Measurements from ENCODE around the gene PALB2. TPM values are rescaled to one million over a fixed set of nuclear protein-coding genes. Genes with fewer than 3 reads are reported as not detected.

The PALB2 gene
- total RNA-seq, 1 experiment from 2014 or later = 40.3 TPM

DNA sequence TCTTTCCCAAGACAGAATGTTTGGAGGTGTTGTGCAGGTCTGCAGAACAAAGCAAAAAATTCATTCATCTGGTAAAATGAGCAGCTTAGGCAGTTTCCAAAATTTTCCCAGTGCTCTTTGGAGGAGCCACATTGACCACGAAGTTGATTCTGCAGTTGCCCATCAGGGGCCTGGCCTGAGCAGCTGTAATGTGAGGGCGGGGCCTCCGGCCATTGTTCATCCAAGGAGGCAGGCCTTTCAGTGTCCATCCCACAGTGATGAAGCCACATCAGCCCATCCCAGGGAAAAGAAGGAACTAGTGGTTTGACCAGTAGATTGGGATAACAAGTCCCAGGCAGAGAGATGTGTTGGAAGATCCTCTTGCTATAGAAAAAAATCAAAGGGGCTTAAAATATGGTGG lies 73.5 kb downstream of the PALB2 start:
- Histone ChIP-seq H3K79me1 (ENCODE audit: insufficient read depth, low read depth, low read length, poor library complexity, severe bottlenecking) (no peaks in the 10 kb centered on the region), H3K23ac (ENCODE audit: insufficient read length, low read depth, low read length) (no peak overlapping the region), H3K56ac (ENCODE audit: insufficient read length, low read depth, low read length) (no peak overlapping the region), H4K8ac (replicated peaks; ENCODE audit: insufficient read length, low read depth, low read length) (no peak overlapping the region), H3T11ph (ENCODE audit: low read length) (no peak overlapping the region), H4K20me1 (ENCODE audit: control insufficient read depth, insufficient read depth, insufficient read length) (no peaks in the 10 kb centered on the region), H3K9ac (ENCODE audit: extremely low read depth, insufficient read length, low read length) (no peak overlapping the region), H4K91ac (ENCODE audit: insufficient read length, low read depth, low read length) (no peak overlapping the region), H3K14ac (ENCODE audit: insufficient read depth, low read length) (no peak overlapping the region), H2BK20ac (ENCODE audit: low read depth, low read length, poor library complexity, severe bottlenecking) (no peak overlapping the region), H3K9me3 (ENCODE audit: control insufficient read depth, low read depth, low read length) (no peaks in the 10 kb centered on the region), H3K79me2 (ENCODE audit: insufficient read depth, low read length) (no peaks in the 10 kb centered on the region), H2AK5ac (ENCODE audit: insufficient read length, low read length) (no peak overlapping the region), H2AFZ (ENCODE audit: low read length) (no peak overlapping the region), H3K4me1 (ENCODE audit: insufficient read depth, low read length) (no peaks in the 10 kb centered on the region), H3K27me3 (ENCODE audit: insufficient read depth, low read length) (no peaks in the 10 kb centered on the region), H3K4me2 (ENCODE audit: insufficient read depth, insufficient read length, low read length) (no peak overlapping the region), H2BK12ac (ENCODE audit: insufficient read length, low read depth, low read length) (no peak overlapping the region), H2BK120ac (ENCODE audit: low read depth, low read length, poor library complexity, severe bottlenecking) (no peak overlapping the region), H4K5ac (ENCODE audit: insufficient read length, low read depth, low read length) (no peak overlapping the region), H3K18ac (ENCODE audit: insufficient read length, low read depth, low read length) (no peak overlapping the region), H2BK5ac (ENCODE audit: insufficient read length, low read length) (no peak overlapping the region), H3K4ac (ENCODE audit: low read depth, low read length) (no peak overlapping the region), H3K23me2 (ENCODE audit: insufficient read length, low read depth, low read length, poor library complexity, severe bottlenecking) (no peaks in the 10 kb centered on the region), H3K27ac (ENCODE audit: insufficient read length, low read depth, low read length) (no peak overlapping the region), H2BK15ac (ENCODE audit: low read depth, low read length) (no peak overlapping the region)
- no CpG with 5 or more reads among the region's 3 CpGs for WGBS (ENCODE audit: extremely low coverage, insufficient read length, low lambda C conversion rate)
- Mint-ChIP-seq H3K4me3 (no peak overlapping the region), H3K4me1 (no peaks in the 10 kb centered on the region), H3K36me3 (ENCODE audit: insufficient read depth in 1 of 3, low read depth in 3 of 3) (peaks cover 50 to 92% (median 88%) of the 10 kb centered on the region in 3 experiments), H3K27ac (peak overlapping the region in 1 of 3 experiments; percentile 34; a peak in 1 of 7 replicates), H3K9me3 (no peaks in the 10 kb centered on the region), H3K27me3 (ENCODE audit: low read depth) (no peaks in the 10 kb centered on the region)
- no peak for DNase-seq
- TF ChIP-seq CTCF (conservative IDR thresholded peaks at IDR 0.05) = no peak
